ENCODE measurements around the gene SRPK3. TPM values are rescaled to one million over a fixed set of nuclear protein-coding genes. Genes with fewer than 3 reads are reported as not detected.

SRPK3 gene
- total RNA-seq, 1 experiment from 2014 or later, result not detected

- Histone ChIP-seq H3K4me2 (ENCODE audit: low read depth, low read length, poor library complexity, severe bottlenecking) (no peak overlapping the region), H3K79me2 (ENCODE audit: low read length) (no peaks in the 10 kb centered on the region), H4K20me1 (ENCODE audit: insufficient read depth, low read depth, low read length) (no peaks in the 10 kb centered on the region), H3K9me3 (ENCODE audit: low read length) (no peaks in the 10 kb centered on the region), H3K9ac (ENCODE audit: low read length) (no peak overlapping the region), H3K4me3 (ENCODE audit: low read length) (no peak overlapping the region), H3K36me3 (ENCODE audit: insufficient read depth, low read length) (no peaks in the 10 kb centered on the region), H3K9me2 (replicated peaks; ENCODE audit: insufficient read depth, low read length) (no peaks in the 10 kb centered on the region), H3K4me1 (ENCODE audit: low read length) (no peaks in the 10 kb centered on the region), H2AFZ (ENCODE audit: low read length) (no peak overlapping the region), H3K27ac (ENCODE audit: low read length) (no peak overlapping the region), H3K27me3 (ENCODE audit: low read length) (no peaks in the 10 kb centered on the region)
- DNase-seq, result no peak
Measured at GRCh38 chrX:153828723-153829548, 48.1 kb downstream of the SRPK3 start.

- no peak for DNase-seq
Measured at GRCh38 chrX:153829549-153829798, 48.6 kb downstream of the SRPK3 start.

DNA sequence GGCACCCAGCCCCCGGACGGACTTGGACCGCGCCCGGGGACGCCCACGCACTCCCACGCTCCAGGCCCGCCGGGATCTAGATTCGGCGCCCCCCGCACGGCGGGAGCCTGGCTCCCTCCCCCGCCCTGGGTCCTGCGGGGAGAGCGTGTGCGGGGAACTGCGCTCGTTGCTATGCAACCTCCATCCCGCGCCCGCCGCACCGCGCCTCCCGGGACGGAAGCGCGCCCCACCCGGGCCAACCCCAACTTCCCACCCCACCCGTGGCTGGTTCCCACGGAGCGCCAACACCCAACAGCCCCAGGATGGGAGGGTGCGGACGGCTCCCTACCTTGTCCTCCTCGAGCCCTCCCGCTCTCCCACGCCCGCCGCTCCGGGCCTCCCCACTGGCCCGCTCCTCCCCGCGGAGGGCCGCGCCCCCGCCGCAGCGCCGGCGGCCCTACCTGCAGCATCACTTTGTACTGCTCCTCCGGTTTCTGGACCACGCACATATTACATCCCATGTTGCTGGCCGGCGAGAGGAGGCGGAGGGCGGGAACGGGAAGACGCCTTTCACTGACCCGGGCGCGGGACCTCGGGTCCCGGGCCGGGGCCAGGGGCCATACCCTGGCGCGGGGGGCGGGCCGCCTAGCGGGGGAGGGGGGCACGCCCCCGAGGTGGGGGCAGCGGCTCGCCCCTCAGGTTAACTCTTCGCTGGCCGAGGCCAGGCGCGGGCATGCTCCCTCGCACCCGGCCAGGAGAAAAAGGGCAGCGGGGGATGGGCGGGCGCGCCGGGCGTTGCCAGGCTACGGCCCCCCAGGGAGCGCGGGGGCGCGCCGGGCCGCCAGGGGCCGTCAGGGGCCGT, 49.2 kb downstream of the SRPK3 start, which contains the start of gene PDZD4:
PDZD4 (minus strand) TSS at position 746 of the 841 bp plus-strand sequence; CDS start at position 500, 246 bp downstream.
- H3K79me2 ChIP-seq (ENCODE audit: low read length), result no peaks in the 10 kb centered on the region
- no peaks in the 10 kb centered on the region for H3K36me3 ChIP-seq (ENCODE audit: insufficient read depth, low read length)
- no peak within 1 kb of the TSS for H3K4me2 ChIP-seq (ENCODE audit: low read depth, low read length, poor library complexity, severe bottlenecking)
- H3K4me3 ChIP-seq (ENCODE audit: low read length), result no peak within 1 kb of the TSS
- H3K27ac ChIP-seq (ENCODE audit: low read length), result no peak within 1 kb of the TSS
- H3K9me2 ChIP-seq (replicated peaks; ENCODE audit: insufficient read depth, low read length), result no peaks in the 10 kb centered on the region
- H3K4me1 ChIP-seq (ENCODE audit: low read length), result no peaks in the 10 kb centered on the region
- no peaks in the 10 kb centered on the region for H4K20me1 ChIP-seq (ENCODE audit: insufficient read depth, low read depth, low read length)
- no peak within 1 kb of the TSS for H2AFZ ChIP-seq (ENCODE audit: low read length)
- H3K27me3 ChIP-seq (ENCODE audit: low read length), result no peaks in the 10 kb centered on the region
- no peak within 1 kb of the TSS for H3K9ac ChIP-seq (ENCODE audit: low read length)
- H3K9me3 ChIP-seq (ENCODE audit: low read length), result no peaks in the 10 kb centered on the region
- no peak for DNase-seq

More at GRCh38 chrX:153829549-153829798, 48.6 kb downstream of the SRPK3 start:
- Histone ChIP-seq H4K20me1 (ENCODE audit: insufficient read depth, low read depth, low read length) (no peaks in the 10 kb centered on the region), H3K36me3 (ENCODE audit: insufficient read depth, low read length) (no peaks in the 10 kb centered on the region), H3K79me2 (ENCODE audit: low read length) (no peaks in the 10 kb centered on the region), H3K9me2 (replicated peaks; ENCODE audit: insufficient read depth, low read length) (no peaks in the 10 kb centered on the region), H3K27ac (ENCODE audit: low read length) (no peak overlapping the region), H3K4me2 (ENCODE audit: low read depth, low read length, poor library complexity, severe bottlenecking) (no peak overlapping the region), H3K27me3 (ENCODE audit: low read length) (no peaks in the 10 kb centered on the region), H3K4me3 (ENCODE audit: low read length) (no peak overlapping the region), H2AFZ (ENCODE audit: low read length) (no peak overlapping the region), H3K4me1 (ENCODE audit: low read length) (no peaks in the 10 kb centered on the region), H3K9me3 (ENCODE audit: low read length) (no peaks in the 10 kb centered on the region), H3K9ac (ENCODE audit: low read length) (no peak overlapping the region)

- H3K9ac ChIP-seq (ENCODE audit: low read length), result no peak overlapping the region
- H3K4me2 ChIP-seq (ENCODE audit: low read depth, low read length, poor library complexity, severe bottlenecking), result no peak overlapping the region
- no peaks in the 10 kb centered on the region for H3K27me3 ChIP-seq (ENCODE audit: low read length)
- no peak overlapping the region for H2AFZ ChIP-seq (ENCODE audit: low read length)
- H3K9me2 ChIP-seq (replicated peaks; ENCODE audit: insufficient read depth, low read length), result no peaks in the 10 kb centered on the region
- no peaks in the 10 kb centered on the region for H4K20me1 ChIP-seq (ENCODE audit: insufficient read depth, low read depth, low read length)
- no peaks in the 10 kb centered on the region for H3K79me2 ChIP-seq (ENCODE audit: low read length)
- H3K36me3 ChIP-seq (ENCODE audit: insufficient read depth, low read length), result no peaks in the 10 kb centered on the region
- H3K9me3 ChIP-seq (ENCODE audit: low read length), result no peaks in the 10 kb centered on the region
- DNase-seq, result no peak
- H3K4me3 ChIP-seq (ENCODE audit: low read length), result no peak overlapping the region
- no peaks in the 10 kb centered on the region for H3K4me1 ChIP-seq (ENCODE audit: low read length)
- H3K27ac ChIP-seq (ENCODE audit: low read length), result no peak overlapping the region
Measured at GRCh38 chrX:153830640-153831428, 50.0 kb downstream of the SRPK3 start.

DNA sequence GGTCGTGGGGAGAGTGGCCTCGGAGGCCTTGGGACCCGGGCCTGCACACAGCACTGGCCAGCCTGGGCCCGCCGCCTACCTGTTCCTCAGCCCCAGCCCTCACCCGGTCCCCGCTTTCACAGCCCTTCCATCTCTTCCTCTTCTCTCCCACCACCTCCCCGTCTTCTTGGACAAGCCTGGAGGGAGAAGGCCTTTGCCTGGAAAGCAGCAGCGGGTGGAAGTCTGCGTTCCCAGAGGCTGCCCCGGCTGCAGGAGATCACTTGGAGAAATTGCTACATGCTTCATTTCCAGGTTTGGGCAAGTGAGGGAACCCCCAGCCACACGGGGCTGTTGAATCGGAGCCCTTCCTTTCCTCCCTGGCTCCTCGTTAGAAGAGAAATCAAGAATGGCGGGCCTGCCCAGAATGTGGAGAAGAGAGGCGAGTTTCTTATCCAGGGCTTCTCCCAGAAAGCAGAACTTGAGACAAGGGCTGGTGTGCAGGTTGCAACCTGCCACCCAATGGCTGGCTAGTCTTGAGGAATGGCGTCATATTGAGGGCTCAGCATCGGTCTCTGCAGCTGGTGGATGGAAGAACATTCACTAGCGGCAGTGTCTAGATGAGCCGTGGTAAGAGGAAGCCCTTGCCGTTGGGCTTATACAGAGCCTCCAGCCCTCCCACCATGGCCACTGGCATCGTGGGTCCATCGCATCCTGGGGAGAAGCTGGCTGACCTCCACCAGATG, 50.7 kb downstream of the SRPK3 start:
- no peaks in the 10 kb centered on the region for H3K9me3 ChIP-seq (ENCODE audit: low read length)

GRCh38 chrX:153832728-153833127, 51.9 kb downstream of the SRPK3 start:
- Histone ChIP-seq H3K4me1 (ENCODE audit: low read length) (no peaks in the 10 kb centered on the region), H3K27me3 (ENCODE audit: low read length) (no peaks in the 10 kb centered on the region), H3K9me3 (ENCODE audit: low read length) (no peaks in the 10 kb centered on the region), H3K4me3 (ENCODE audit: low read length) (no peak overlapping the region), H3K9me2 (replicated peaks; ENCODE audit: insufficient read depth, low read length) (no peaks in the 10 kb centered on the region), H3K36me3 (ENCODE audit: insufficient read depth, low read length) (no peaks in the 10 kb centered on the region), H3K9ac (ENCODE audit: low read length) (no peak overlapping the region), H2AFZ (ENCODE audit: low read length) (no peak overlapping the region), H3K79me2 (ENCODE audit: low read length) (no peaks in the 10 kb centered on the region), H4K20me1 (ENCODE audit: insufficient read depth, low read depth, low read length) (no peaks in the 10 kb centered on the region), H3K27ac (ENCODE audit: low read length) (no peak overlapping the region), H3K4me2 (ENCODE audit: low read depth, low read length, poor library complexity, severe bottlenecking) (no peak overlapping the region)
- no peak for DNase-seq

More for the DNA sequence above, 50.7 kb downstream of the SRPK3 start:
- Histone ChIP-seq H3K9ac (ENCODE audit: low read length) (no peak overlapping the region), H3K4me3 (ENCODE audit: low read length) (no peak overlapping the region), H3K79me2 (ENCODE audit: low read length) (no peaks in the 10 kb centered on the region), H3K27me3 (ENCODE audit: low read length) (no peaks in the 10 kb centered on the region), H3K27ac (ENCODE audit: low read length) (no peak overlapping the region), H3K4me1 (ENCODE audit: low read length) (no peaks in the 10 kb centered on the region), H4K20me1 (ENCODE audit: insufficient read depth, low read depth, low read length) (no peaks in the 10 kb centered on the region), H3K36me3 (ENCODE audit: insufficient read depth, low read length) (no peaks in the 10 kb centered on the region), H3K9me2 (replicated peaks; ENCODE audit: insufficient read depth, low read length) (no peaks in the 10 kb centered on the region), H2AFZ (ENCODE audit: low read length) (no peak overlapping the region), H3K4me2 (ENCODE audit: low read depth, low read length, poor library complexity, severe bottlenecking) (no peak overlapping the region)
- DNase-seq, result peak; percentile 53
